D721Med (cell line): ENCODE measurements around the gene CELF5.
"Not testable (repeated sequence)": the region's sequence is repeated elsewhere in the genome, so short reads cannot be mapped to it uniquely, and the experiment has no call there.

ENCODE experiments used
- DNase-seq: peaks from one replicate; pipeline ENCODE4 v3.0.0; 2011; ENCODE audit warnings: low spot score; ENCODE audit not compliant: insufficient read length
- FAIRE-seq: peaks from 2 replicates; lab custom pipeline; 2011; peaks lifted over from hg19 to GRCh38; lab: Jason Lieb, UNC
- CTCF ChIP-seq: IDR thresholded peaks from 2 replicates; pipeline ENCODE4 v1.5.1; 2012; ENCODE audit warnings: mild to moderate bottlenecking, control low read depth; ENCODE audit not compliant: insufficient read depth; ENCODE audit errors: missing control alignments

The CELF5 gene

GRCh38 chr19:3201072-3201700 is 23.3 kb upstream of the CELF5 start:
- FAIRE-seq: no peak
- DNase-seq: no peak
- no peak for TF ChIP-seq CTCF

GRCh38 chr19:3201911-3202310 is 22.6 kb upstream of the CELF5 start:
- DNase-seq (no peak), FAIRE-seq (no peak)
- TF ChIP-seq CTCF: no peak

- peak; percentile 21 for DNase-seq
These were observed 22.1 kb upstream of the CELF5 start for GRCh38 chr19:3202346-3202745.

GRCh38 chr19:3202895-3203294 is 21.6 kb upstream of the CELF5 start:
- FAIRE-seq, DNase-seq: not testable (repeated sequence)

More at GRCh38 chr19:3202346-3202745, 22.1 kb upstream of the CELF5 start:
- no peak for FAIRE-seq
- no peak for TF ChIP-seq CTCF

- TF ChIP-seq CTCF: no peak
- FAIRE-seq (no peak), DNase-seq (no peak)
These were observed 20.4 kb upstream of the CELF5 start for GRCh38 chr19:3203805-3204645.

- no peak for TF ChIP-seq CTCF
These were observed 19.7 kb upstream of the CELF5 start for GRCh38 chr19:3204646-3205275.

GRCh38 chr19:3206216-3206953 is 18.1 kb upstream of the CELF5 start:
- peak; percentile 13 for DNase-seq
- no peak for TF ChIP-seq CTCF

More at GRCh38 chr19:3204646-3205275, 19.7 kb upstream of the CELF5 start:
- DNase-seq (no peak), FAIRE-seq (no peak)

More at GRCh38 chr19:3206216-3206953, 18.1 kb upstream of the CELF5 start:
- no peak for FAIRE-seq
